ENCODE measurements around the gene TCP11.
"Not testable (repeated sequence)": the region's sequence is repeated elsewhere in the genome, so short reads cannot be mapped to it uniquely, and the experiment has no call there.

Gene TCP11

GRCh38 chr6:35136185-35136584 is 5.0 kb downstream of the TCP11 start:
- H3K36me3 ChIP-seq (ENCODE audit: control insufficient read depth, insufficient read depth, low read length), result no peaks in the 10 kb centered on the region
- WGBS (ENCODE audit: insufficient coverage, insufficient read length), result no CpG with 5 or more reads among the region's 4 CpGs
- no peaks in the 10 kb centered on the region for H3K9me3 ChIP-seq (ENCODE audit: control insufficient read depth, insufficient read depth, low read length)
- no peak overlapping the region for H3K4me3 ChIP-seq (ENCODE audit: low read length)
- no peaks in the 10 kb centered on the region for H3K27me3 ChIP-seq (ENCODE audit: control insufficient read depth, insufficient read depth, low read length)
- no peak overlapping the region for H3K27ac ChIP-seq (ENCODE audit: low read length)
- no peaks in the 10 kb centered on the region; the same call in 1 of the 2 replicates for H3K4me1 ChIP-seq (ENCODE audit: control insufficient read depth, insufficient read depth, low read length)
- DNase-seq (ENCODE audit: low read depth, low spot score), result no peak

- H3K4me3 ChIP-seq (ENCODE audit: low read length), result no peak overlapping the region
- no peaks in the 10 kb centered on the region for H3K9me3 ChIP-seq (ENCODE audit: control insufficient read depth, insufficient read depth, low read length)
- no peak overlapping the region for H3K27ac ChIP-seq (ENCODE audit: low read length)
- H3K4me1 ChIP-seq (ENCODE audit: control insufficient read depth, insufficient read depth, low read length), result no peaks in the 10 kb centered on the region
- no CpG with 5 or more reads among the region's 3 CpGs for WGBS (ENCODE audit: insufficient coverage, insufficient read length)
- DNase-seq (ENCODE audit: low read depth, low spot score), result no peak
- H3K27me3 ChIP-seq (ENCODE audit: control insufficient read depth, insufficient read depth, low read length), result no peaks in the 10 kb centered on the region
- no peaks in the 10 kb centered on the region for H3K36me3 ChIP-seq (ENCODE audit: control insufficient read depth, insufficient read depth, low read length)
Measured at GRCh38 chr6:35128496-35128895, 12.6 kb downstream of the TCP11 start.

- Histone ChIP-seq H3K4me3 (ENCODE audit: low read length) (no peak overlapping the region), H3K36me3 (ENCODE audit: control insufficient read depth, insufficient read depth, low read length) (no peaks in the 10 kb centered on the region), H3K4me1 (ENCODE audit: control insufficient read depth, insufficient read depth, low read length) (no peaks in the 10 kb centered on the region), H3K27me3 (ENCODE audit: control insufficient read depth, insufficient read depth, low read length) (no peaks in the 10 kb centered on the region), H3K9me3 (ENCODE audit: control insufficient read depth, insufficient read depth, low read length) (no peaks in the 10 kb centered on the region), H3K27ac (ENCODE audit: low read length) (no peak overlapping the region)
- WGBS (ENCODE audit: insufficient coverage, insufficient read length), result no CpG with 5 or more reads among the region's 4 CpGs
- DNase-seq (ENCODE audit: low read depth, low spot score), result no peak
Measured at GRCh38 chr6:35128042-35128441, 13.1 kb downstream of the TCP11 start.

- Histone ChIP-seq H3K27ac (ENCODE audit: low read length) (no peak overlapping the region), H3K9me3 (ENCODE audit: control insufficient read depth, insufficient read depth, low read length) (no peaks in the 10 kb centered on the region), H3K4me1 (ENCODE audit: control insufficient read depth, insufficient read depth, low read length) (no peaks in the 10 kb centered on the region), H3K4me3 (ENCODE audit: low read length) (no peak overlapping the region), H3K36me3 (ENCODE audit: control insufficient read depth, insufficient read depth, low read length) (no peaks in the 10 kb centered on the region), H3K27me3 (ENCODE audit: control insufficient read depth, insufficient read depth, low read length) (no peaks in the 10 kb centered on the region)
- no CpG with 5 or more reads among the region's 1 CpG for WGBS (ENCODE audit: insufficient coverage, insufficient read length)
- DNase-seq (ENCODE audit: low read depth, low spot score), result no peak
Measured at GRCh38 chr6:35124356-35124755, 16.8 kb downstream of the TCP11 start.

GRCh38 chr6:35120746-35121145 is 20.4 kb downstream of the TCP11 start:
- WGBS (ENCODE audit: insufficient coverage, insufficient read length), result no CpG with 5 or more reads among the region's 2 CpGs
- Histone ChIP-seq H3K4me1 (ENCODE audit: control insufficient read depth, insufficient read depth, low read length) (no peaks in the 10 kb centered on the region), H3K36me3 (ENCODE audit: control insufficient read depth, insufficient read depth, low read length) (no peaks in the 10 kb centered on the region), H3K4me3 (ENCODE audit: low read length) (no peak overlapping the region), H3K9me3 (ENCODE audit: control insufficient read depth, insufficient read depth, low read length) (no peaks in the 10 kb centered on the region), H3K27me3 (ENCODE audit: control insufficient read depth, insufficient read depth, low read length) (no peaks in the 10 kb centered on the region), H3K27ac (ENCODE audit: low read length) (no peak overlapping the region)
- DNase-seq (ENCODE audit: low read depth, low spot score), result no peak

- H3K27ac ChIP-seq (ENCODE audit: low read length), result no peak overlapping the region
- DNase-seq (ENCODE audit: low read depth, low spot score), result no peak
- no peaks in the 10 kb centered on the region for H3K9me3 ChIP-seq (ENCODE audit: control insufficient read depth, insufficient read depth, low read length)
- no peaks in the 10 kb centered on the region for H3K36me3 ChIP-seq (ENCODE audit: control insufficient read depth, insufficient read depth, low read length)
- H3K4me1 ChIP-seq (ENCODE audit: control insufficient read depth, insufficient read depth, low read length), result no peaks in the 10 kb centered on the region
- H3K4me3 ChIP-seq (ENCODE audit: low read length), result no peak overlapping the region
- no CpG with 5 or more reads among the region's 2 CpGs for WGBS (ENCODE audit: insufficient coverage, insufficient read length)
- H3K27me3 ChIP-seq (ENCODE audit: control insufficient read depth, insufficient read depth, low read length), result no peaks in the 10 kb centered on the region
Measured at GRCh38 chr6:35108309-35108885, 32.7 kb downstream of the TCP11 start.

- H3K4me3 ChIP-seq (ENCODE audit: low read length); H3K4me1 ChIP-seq (ENCODE audit: control insufficient read depth, insufficient read depth, low read length); DNase-seq (ENCODE audit: low read depth, low spot score); H3K9me3 ChIP-seq (ENCODE audit: control insufficient read depth, insufficient read depth, low read length); H3K36me3 ChIP-seq (ENCODE audit: control insufficient read depth, insufficient read depth, low read length); H3K27ac ChIP-seq (ENCODE audit: low read length); H3K27me3 ChIP-seq (ENCODE audit: control insufficient read depth, insufficient read depth, low read length): not testable (repeated sequence)
- no CpG with 5 or more reads among the region's 5 CpGs for WGBS (ENCODE audit: insufficient coverage, insufficient read length)
Measured at GRCh38 chr6:35107761-35108160, 33.4 kb downstream of the TCP11 start.

- H3K36me3 ChIP-seq (ENCODE audit: control insufficient read depth, insufficient read depth, low read length); H3K27ac ChIP-seq (ENCODE audit: low read length); H3K9me3 ChIP-seq (ENCODE audit: control insufficient read depth, insufficient read depth, low read length); H3K4me3 ChIP-seq (ENCODE audit: low read length); H3K27me3 ChIP-seq (ENCODE audit: control insufficient read depth, insufficient read depth, low read length); H3K4me1 ChIP-seq (ENCODE audit: control insufficient read depth, insufficient read depth, low read length); DNase-seq (ENCODE audit: low read depth, low spot score): not testable (repeated sequence)
- no CpG with 5 or more reads among the region's 8 CpGs for WGBS (ENCODE audit: insufficient coverage, insufficient read length)
Measured at GRCh38 chr6:35107208-35107607, 33.9 kb downstream of the TCP11 start.

GRCh38 chr6:35106061-35106460 is 35.1 kb downstream of the TCP11 start:
- no CpG with 5 or more reads among the region's 6 CpGs for WGBS (ENCODE audit: insufficient coverage, insufficient read length)
- not testable (repeated sequence) for H3K36me3 ChIP-seq (ENCODE audit: control insufficient read depth, insufficient read depth, low read length); H3K27me3 ChIP-seq (ENCODE audit: control insufficient read depth, insufficient read depth, low read length); H3K27ac ChIP-seq (ENCODE audit: low read length); DNase-seq (ENCODE audit: low read depth, low spot score); H3K9me3 ChIP-seq (ENCODE audit: control insufficient read depth, insufficient read depth, low read length); H3K4me1 ChIP-seq (ENCODE audit: control insufficient read depth, insufficient read depth, low read length); H3K4me3 ChIP-seq (ENCODE audit: low read length)

- H3K4me1 ChIP-seq (ENCODE audit: control insufficient read depth, insufficient read depth, low read length), result no peaks in the 10 kb centered on the region
- H3K36me3 ChIP-seq (ENCODE audit: control insufficient read depth, insufficient read depth, low read length), result no peaks in the 10 kb centered on the region
- no peaks in the 10 kb centered on the region for H3K27me3 ChIP-seq (ENCODE audit: control insufficient read depth, insufficient read depth, low read length)
- no peak for DNase-seq (ENCODE audit: low read depth, low spot score)
- no CpG with 5 or more reads among the region's 3 CpGs for WGBS (ENCODE audit: insufficient coverage, insufficient read length)
- H3K27ac ChIP-seq (ENCODE audit: low read length), result no peak overlapping the region
- H3K9me3 ChIP-seq (ENCODE audit: control insufficient read depth, insufficient read depth, low read length), result no peaks in the 10 kb centered on the region
- H3K4me3 ChIP-seq (ENCODE audit: low read length), result no peak overlapping the region
Measured at GRCh38 chr6:35105078-35105477, 36.1 kb downstream of the TCP11 start.

- no peak for DNase-seq (ENCODE audit: low read depth, low spot score)
- H3K9me3 ChIP-seq (ENCODE audit: control insufficient read depth, insufficient read depth, low read length), result no peaks in the 10 kb centered on the region
- no peak overlapping the region for H3K4me3 ChIP-seq (ENCODE audit: low read length)
- no peaks in the 10 kb centered on the region for H3K36me3 ChIP-seq (ENCODE audit: control insufficient read depth, insufficient read depth, low read length)
- WGBS (ENCODE audit: insufficient coverage, insufficient read length), result 100% methylated on average over 2 of the region's 5 CpGs
- H3K27ac ChIP-seq (ENCODE audit: low read length), result no peak overlapping the region
- no peaks in the 10 kb centered on the region for H3K27me3 ChIP-seq (ENCODE audit: control insufficient read depth, insufficient read depth, low read length)
- H3K4me1 ChIP-seq (ENCODE audit: control insufficient read depth, insufficient read depth, low read length), result peaks cover 2% of the 10 kb centered on the region; the same call in 1 of the 2 replicates
Measured at GRCh38 chr6:35099116-35099515, 42.0 kb downstream of the TCP11 start.

Data from iPS DF 6.9 (cell line).